Astrocyte of the hippocampus (primary cell): ENCODE measurements around the gene MT4.
"Not testable (repeated sequence)": the region's sequence is repeated elsewhere in the genome, so short reads cannot be mapped to it uniquely, and the experiment has no call there.

ENCODE experiments used
- DNase-seq: peaks from one replicate; pipeline ENCODE4 v3.0.0; 2011; ENCODE audit warnings: low read depth, low spot score

The MT4 gene

GRCh38 chr16:56558024-56558747 lies 6.7 kb upstream of the MT4 start:
- peak; percentile 87 for DNase-seq

- no peak for DNase-seq
These were observed 5.8 kb upstream of the MT4 start for GRCh38 chr16:56559109-56559508.

GRCh38 chr16:56560447-56560846 lies 4.4 kb upstream of the MT4 start:
- DNase-seq, result no peak

GRCh38 chr16:56561126-56561525 lies 3.7 kb upstream of the MT4 start:
- no peak for DNase-seq

- no peak for DNase-seq
These were observed 5.1 kb downstream of the MT4 start for GRCh38 chr16:56569971-56570370.

GRCh38 chr16:56571525-56571924 lies 6.7 kb downstream of the MT4 start:
- DNase-seq, result no peak

- DNase-seq, result no peak
These were observed 9.8 kb downstream of the MT4 start for GRCh38 chr16:56574625-56575024.

- DNase-seq, result peak; percentile 48
These were observed 11.9 kb downstream of the MT4 start for GRCh38 chr16:56576585-56577299.

- no peak for DNase-seq
These were observed 12.4 kb downstream of the MT4 start for GRCh38 chr16:56577300-56577625.

- no peak for DNase-seq
These were observed 15.6 kb downstream of the MT4 start for GRCh38 chr16:56580391-56581048.

GRCh38 chr16:56582911-56583310 lies 18.0 kb downstream of the MT4 start:
- not testable (repeated sequence) for DNase-seq

GRCh38 chr16:56583351-56584168 lies 18.7 kb downstream of the MT4 start:
- DNase-seq, result no peak

GRCh38 chr16:56584276-56584675 lies 19.4 kb downstream of the MT4 start:
- DNase-seq, result no peak

- DNase-seq, result no peak
These were observed 23.9 kb downstream of the MT4 start for GRCh38 chr16:56588781-56589140.

- DNase-seq, result peak; percentile 50
These were observed 24.5 kb downstream of the MT4 start, which contains the start of gene MT3 for GRCh38 chr16:56589141-56590039. MT3 (plus strand) TSS chr16:56589528; CDS start chr16:56589591, 63 bp downstream.

- DNase-seq, result no peak
These were observed 26.6 kb downstream of the MT4 start for GRCh38 chr16:56591377-56592060.

GRCh38 chr16:56593573-56594291 lies 28.9 kb downstream of the MT4 start:
- no peak for DNase-seq

GRCh38 chr16:56594292-56594619 lies 29.4 kb downstream of the MT4 start:
- DNase-seq, result no peak

GRCh38 chr16:56600398-56600999 lies 35.6 kb downstream of the MT4 start:
- DNase-seq, result peak; percentile 62
